GM21723 (cell line): ENCODE measurements around the gene MIPEP.

Source experiments
- ATAC-seq: cut with Tn5 transposase; IDR thresholded peaks from one replicate; pipeline ENCODE4 v1.9.1; 2021; ENCODE audit warnings: mild to moderate bottlenecking, moderate library complexity; ENCODE audit not compliant: unreplicated experiment

The MIPEP gene

GRCh38 chr13:23688336-23688735 lies 200.9 kb downstream of the MIPEP start:
- no peak for ATAC-seq

- no peak for ATAC-seq
These were observed 201.6 kb downstream of the MIPEP start for GRCh38 chr13:23687614-23688013.

GRCh38 chr13:23686948-23687347 lies 202.3 kb downstream of the MIPEP start:
- ATAC-seq, result no peak

- ATAC-seq, result no peak
These were observed 203.8 kb downstream of the MIPEP start for GRCh38 chr13:23685416-23685815.

GRCh38 chr13:23684647-23685046 lies 204.6 kb downstream of the MIPEP start:
- ATAC-seq, result no peak

- ATAC-seq, result no peak
These were observed 206.1 kb downstream of the MIPEP start for GRCh38 chr13:23683084-23683483.

GRCh38 chr13:23680845-23681669 lies 208.1 kb downstream of the MIPEP start:
- no peak for ATAC-seq
